ENCODE data around the gene SLC9A9. TPM values are rescaled to one million over a fixed set of nuclear protein-coding genes. Genes with fewer than 3 reads are reported as not detected.

Gene SLC9A9
- total and polyA plus RNA-seq, 2 of the 8 experiments (the other 6 are each of a cell fraction or from before 2014, with no cell fraction given) = 0.48 to 1.1 TPM

DNA sequence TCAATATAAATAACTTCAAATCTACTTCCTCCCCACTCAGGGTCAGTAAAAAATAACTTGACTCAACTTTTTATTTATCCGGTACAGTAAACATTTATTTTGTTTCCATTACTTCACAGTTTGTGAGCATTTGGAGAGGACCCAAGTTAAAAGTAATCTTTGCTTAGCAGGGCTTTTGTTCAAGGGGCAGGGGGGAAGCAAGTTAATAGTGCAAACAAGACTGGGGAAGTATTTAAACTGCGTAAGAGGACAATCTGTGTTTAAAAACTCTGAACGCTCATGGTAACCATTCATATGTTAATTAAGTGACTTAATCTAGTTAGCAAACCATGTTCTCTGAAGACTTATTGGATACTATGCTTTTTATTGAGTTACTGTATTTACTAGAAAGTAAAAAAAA, 346.2 kb downstream of the SLC9A9 start (continued):
- TF ChIP-seq, protein P1, sequence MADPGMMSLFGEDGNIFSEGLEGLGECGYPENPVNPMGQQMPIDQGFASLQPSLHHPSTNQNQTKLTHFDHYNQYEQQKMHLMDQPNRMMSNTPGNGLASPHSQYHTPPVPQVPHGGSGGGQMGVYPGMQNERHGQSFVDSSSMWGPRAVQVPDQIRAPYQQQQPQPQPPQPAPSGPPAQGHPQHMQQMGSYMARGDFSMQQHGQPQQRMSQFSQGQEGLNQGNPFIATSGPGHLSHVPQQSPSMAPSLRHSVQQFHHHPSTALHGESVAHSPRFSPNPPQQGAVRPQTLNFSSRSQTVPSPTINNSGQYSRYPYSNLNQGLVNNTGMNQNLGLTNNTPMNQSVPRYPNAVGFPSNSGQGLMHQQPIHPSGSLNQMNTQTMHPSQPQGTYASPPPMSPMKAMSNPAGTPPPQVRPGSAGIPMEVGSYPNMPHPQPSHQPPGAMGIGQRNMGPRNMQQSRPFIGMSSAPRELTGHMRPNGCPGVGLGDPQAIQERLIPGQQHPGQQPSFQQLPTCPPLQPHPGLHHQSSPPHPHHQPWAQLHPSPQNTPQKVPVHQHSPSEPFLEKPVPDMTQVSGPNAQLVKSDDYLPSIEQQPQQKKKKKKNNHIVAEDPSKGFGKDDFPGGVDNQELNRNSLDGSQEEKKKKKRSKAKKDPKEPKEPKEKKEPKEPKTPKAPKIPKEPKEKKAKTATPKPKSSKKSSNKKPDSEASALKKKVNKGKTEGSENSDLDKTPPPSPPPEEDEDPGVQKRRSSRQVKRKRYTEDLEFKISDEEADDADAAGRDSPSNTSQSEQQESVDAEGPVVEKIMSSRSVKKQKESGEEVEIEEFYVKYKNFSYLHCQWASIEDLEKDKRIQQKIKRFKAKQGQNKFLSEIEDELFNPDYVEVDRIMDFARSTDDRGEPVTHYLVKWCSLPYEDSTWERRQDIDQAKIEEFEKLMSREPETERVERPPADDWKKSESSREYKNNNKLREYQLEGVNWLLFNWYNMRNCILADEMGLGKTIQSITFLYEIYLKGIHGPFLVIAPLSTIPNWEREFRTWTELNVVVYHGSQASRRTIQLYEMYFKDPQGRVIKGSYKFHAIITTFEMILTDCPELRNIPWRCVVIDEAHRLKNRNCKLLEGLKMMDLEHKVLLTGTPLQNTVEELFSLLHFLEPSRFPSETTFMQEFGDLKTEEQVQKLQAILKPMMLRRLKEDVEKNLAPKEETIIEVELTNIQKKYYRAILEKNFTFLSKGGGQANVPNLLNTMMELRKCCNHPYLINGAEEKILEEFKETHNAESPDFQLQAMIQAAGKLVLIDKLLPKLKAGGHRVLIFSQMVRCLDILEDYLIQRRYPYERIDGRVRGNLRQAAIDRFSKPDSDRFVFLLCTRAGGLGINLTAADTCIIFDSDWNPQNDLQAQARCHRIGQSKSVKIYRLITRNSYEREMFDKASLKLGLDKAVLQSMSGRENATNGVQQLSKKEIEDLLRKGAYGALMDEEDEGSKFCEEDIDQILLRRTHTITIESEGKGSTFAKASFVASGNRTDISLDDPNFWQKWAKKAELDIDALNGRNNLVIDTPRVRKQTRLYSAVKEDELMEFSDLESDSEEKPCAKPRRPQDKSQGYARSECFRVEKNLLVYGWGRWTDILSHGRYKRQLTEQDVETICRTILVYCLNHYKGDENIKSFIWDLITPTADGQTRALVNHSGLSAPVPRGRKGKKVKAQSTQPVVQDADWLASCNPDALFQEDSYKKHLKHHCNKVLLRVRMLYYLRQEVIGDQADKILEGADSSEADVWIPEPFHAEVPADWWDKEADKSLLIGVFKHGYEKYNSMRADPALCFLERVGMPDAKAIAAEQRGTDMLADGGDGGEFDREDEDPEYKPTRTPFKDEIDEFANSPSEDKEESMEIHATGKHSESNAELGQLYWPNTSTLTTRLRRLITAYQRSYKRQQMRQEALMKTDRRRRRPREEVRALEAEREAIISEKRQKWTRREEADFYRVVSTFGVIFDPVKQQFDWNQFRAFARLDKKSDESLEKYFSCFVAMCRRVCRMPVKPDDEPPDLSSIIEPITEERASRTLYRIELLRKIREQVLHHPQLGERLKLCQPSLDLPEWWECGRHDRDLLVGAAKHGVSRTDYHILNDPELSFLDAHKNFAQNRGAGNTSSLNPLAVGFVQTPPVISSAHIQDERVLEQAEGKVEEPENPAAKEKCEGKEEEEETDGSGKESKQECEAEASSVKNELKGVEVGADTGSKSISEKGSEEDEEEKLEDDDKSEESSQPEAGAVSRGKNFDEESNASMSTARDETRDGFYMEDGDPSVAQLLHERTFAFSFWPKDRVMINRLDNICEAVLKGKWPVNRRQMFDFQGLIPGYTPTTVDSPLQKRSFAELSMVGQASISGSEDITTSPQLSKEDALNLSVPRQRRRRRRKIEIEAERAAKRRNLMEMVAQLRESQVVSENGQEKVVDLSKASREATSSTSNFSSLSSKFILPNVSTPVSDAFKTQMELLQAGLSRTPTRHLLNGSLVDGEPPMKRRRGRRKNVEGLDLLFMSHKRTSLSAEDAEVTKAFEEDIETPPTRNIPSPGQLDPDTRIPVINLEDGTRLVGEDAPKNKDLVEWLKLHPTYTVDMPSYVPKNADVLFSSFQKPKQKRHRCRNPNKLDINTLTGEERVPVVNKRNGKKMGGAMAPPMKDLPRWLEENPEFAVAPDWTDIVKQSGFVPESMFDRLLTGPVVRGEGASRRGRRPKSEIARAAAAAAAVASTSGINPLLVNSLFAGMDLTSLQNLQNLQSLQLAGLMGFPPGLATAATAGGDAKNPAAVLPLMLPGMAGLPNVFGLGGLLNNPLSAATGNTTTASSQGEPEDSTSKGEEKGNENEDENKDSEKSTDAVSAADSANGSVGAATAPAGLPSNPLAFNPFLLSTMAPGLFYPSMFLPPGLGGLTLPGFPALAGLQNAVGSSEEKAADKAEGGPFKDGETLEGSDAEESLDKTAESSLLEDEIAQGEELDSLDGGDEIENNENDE (IDR thresholded peaks at IDR 0.05; ENCODE audit: insufficient replicate concordance, low read length) = no peak
- TF ChIP-seq TAF7 (optimal IDR thresholded peaks at IDR 0.05; ENCODE audit: borderline replicate concordance, low read depth, low read length) (no peak), POLR2A (IDR thresholded peaks at IDR 0.05; ENCODE audit: control extremely low read depth in 1 of 2, low read depth in 2 of 2, low read length in 2 of 2) (no peak), CREB1 (IDR thresholded peaks at IDR 0.05) (no peak), RAD21 (IDR thresholded peaks at IDR 0.05 in 1 of 2, conservative IDR thresholded peaks at IDR 0.05 in 1 of 2; ENCODE audit: low read depth in 2 of 2, low read length in 2 of 2) (no peak), SRF (IDR thresholded peaks at IDR 0.05; ENCODE audit: low read depth, low read length) (no peak), RXRA (IDR thresholded peaks at IDR 0.05; ENCODE audit: insufficient read depth, low read depth, low read length) (no peak), TAF1 (IDR thresholded peaks at IDR 0.05; ENCODE audit: low read depth, low read length) (no peak), SIN3A (conservative IDR thresholded peaks at IDR 0.05 in 1 of 2, IDR thresholded peaks at IDR 0.05 in 1 of 2; ENCODE audit: low read depth in 1 of 2, low read length in 2 of 2) (no peak)
- TF ChIP-seq, protein P2, sequence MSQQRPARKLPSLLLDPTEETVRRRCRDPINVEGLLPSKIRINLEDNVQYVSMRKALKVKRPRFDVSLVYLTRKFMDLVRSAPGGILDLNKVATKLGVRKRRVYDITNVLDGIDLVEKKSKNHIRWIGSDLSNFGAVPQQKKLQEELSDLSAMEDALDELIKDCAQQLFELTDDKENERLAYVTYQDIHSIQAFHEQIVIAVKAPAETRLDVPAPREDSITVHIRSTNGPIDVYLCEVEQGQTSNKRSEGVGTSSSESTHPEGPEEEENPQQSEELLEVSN (IDR thresholded peaks at IDR 0.05) = no peak
